SK-N-SH treated with all-trans-retinoic acid at 6 μM for 48 hours (cell line): Measurements from ENCODE around the gene UPK1B.

Experiments
- ATAC-seq: fragments of 200-7000 bp; cut with Tn5 transposase; 3 replicates; pipeline ENCODE4 v1.9.1; 2020; ENCODE audit warnings: mild to moderate bottlenecking, moderate library complexity
- ARNTL ChIP-seq: fragments of 450-650 bp; formaldehyde crosslinking; IDR thresholded peaks from 2 replicates; pipeline ENCODE4 v1.5.0; 2020; ENCODE audit warnings: low read depth, mild to moderate bottlenecking, moderate library complexity, borderline replicate concordance
- BACH2 ChIP-seq: fragments of 250-450 bp; sonication (Bioruptor Pico); IDR thresholded peaks from 2 replicates; pipeline ENCODE4 v1.9.0; 2021; ENCODE audit warnings: mild to moderate bottlenecking, borderline replicate concordance
- CSDC2 ChIP-seq: fragments of 250-450 bp; sonication (Bioruptor Pico); IDR thresholded peaks from 2 replicates; pipeline ENCODE4 v1.5.0; 2020; ENCODE audit warnings: mild to moderate bottlenecking, moderate library complexity
- CSRNP3 ChIP-seq: fragments of 250-450 bp; sonication (Bioruptor Pico); IDR thresholded peaks from 2 replicates; pipeline ENCODE4 v1.5.1; 2021; ENCODE audit warnings: mild to moderate bottlenecking, moderate library complexity
- ESRRG ChIP-seq: fragments of 250-450 bp; sonication (Bioruptor Pico); IDR thresholded peaks from 2 replicates; pipeline ENCODE4 v1.6.1; 2021; ENCODE audit warnings: mild to moderate bottlenecking
- GLIS3 ChIP-seq: fragments of 250-450 bp; sonication (Bioruptor Pico); IDR thresholded peaks from 2 replicates; pipeline ENCODE4 v1.5.0; 2020; ENCODE audit warnings: mild to moderate bottlenecking, moderate library complexity
- OSR1 ChIP-seq: fragments of 250-450 bp; sonication (Bioruptor Pico); IDR thresholded peaks from 2 replicates; pipeline ENCODE4 v1.8.0; 2022; ENCODE audit warnings: moderate library complexity, mild to moderate bottlenecking, inconsistent platforms
- PPARA ChIP-seq: fragments of 250-450 bp; sonication (Bioruptor Pico); IDR thresholded peaks from 2 replicates; pipeline ENCODE4 v1.5.0; 2020; ENCODE audit warnings: mild to moderate bottlenecking, borderline replicate concordance
- RARB ChIP-seq: fragments of 250-450 bp; sonication (Bioruptor Pico); IDR thresholded peaks from 2 replicates; pipeline ENCODE4 v1.8.0; 2021; ENCODE audit warnings: mild to moderate bottlenecking, moderate library complexity
- SNAI2 ChIP-seq: fragments of 250-450 bp; sonication (Bioruptor Pico); IDR thresholded peaks from 2 replicates; pipeline ENCODE4 v1.5.0; 2020; ENCODE audit warnings: mild to moderate bottlenecking, moderate library complexity
- TCF4 ChIP-seq: fragments of 250-450 bp; sonication (Bioruptor Pico); IDR thresholded peaks from 2 replicates; pipeline ENCODE4 v1.8.0; 2021; ENCODE audit warnings: mild to moderate bottlenecking, moderate library complexity, borderline replicate concordance
- TOX ChIP-seq: fragments of 250-450 bp; sonication (Bioruptor Pico); IDR thresholded peaks from 2 replicates; pipeline ENCODE4 v1.8.0; 2021; ENCODE audit warnings: mild to moderate bottlenecking, moderate library complexity, borderline replicate concordance
- TSHZ2 ChIP-seq: fragments of 250-450 bp; sonication (Bioruptor Pico); IDR thresholded peaks from 2 replicates; pipeline ENCODE4 v1.5.0; 2020; ENCODE audit warnings: mild to moderate bottlenecking, moderate library complexity
- ZC3H10 ChIP-seq: fragments of 250-450 bp; sonication (Bioruptor Pico); IDR thresholded peaks from 2 replicates; pipeline ENCODE4 v1.5.1; 2021; ENCODE audit warnings: mild to moderate bottlenecking, moderate library complexity
- ZFP3 ChIP-seq: fragments of 250-450 bp; sonication (Bioruptor Pico); IDR thresholded peaks from 2 replicates; pipeline ENCODE4 v1.5.0; 2020; ENCODE audit warnings: mild to moderate bottlenecking, moderate library complexity
- ZFP30 ChIP-seq: fragments of 450-650 bp; formaldehyde crosslinking; IDR thresholded peaks from 2 replicates; pipeline ENCODE4 v1.5.0; 2022; ENCODE audit warnings: mild to moderate bottlenecking, moderate library complexity
- ZNF565 ChIP-seq: fragments of 450-650 bp; formaldehyde crosslinking; conservative IDR thresholded peaks from 2 replicates; pipeline ENCODE4 v1.5.0; 2020; ENCODE audit warnings: low read depth, mild to moderate bottlenecking, moderate library complexity
- ZNF70 ChIP-seq: fragments of 450-650 bp; formaldehyde crosslinking; IDR thresholded peaks from 2 replicates; pipeline ENCODE4 v1.5.0; 2020; ENCODE audit warnings: mild to moderate bottlenecking, moderate library complexity
- ZNF8 ChIP-seq: fragments of 450-650 bp; formaldehyde crosslinking; IDR thresholded peaks from 2 replicates; pipeline ENCODE4 v1.5.0; 2020; ENCODE audit warnings: mild to moderate bottlenecking, moderate library complexity
- TF ChIP-seq, protein P1 (sequence below): fragments of 250-450 bp; sonication (Bioruptor Pico); IDR thresholded peaks from 2 replicates; pipeline ENCODE4 v1.8.0; 2020; ENCODE audit warnings: mild to moderate bottlenecking, moderate library complexity, borderline replicate concordance
- TF ChIP-seq, protein P2 (sequence below): fragments of 250-450 bp; sonication (Bioruptor Pico); IDR thresholded peaks from 2 replicates; pipeline ENCODE4 v1.8.0; 2021; ENCODE audit warnings: low read depth, mild to moderate bottlenecking, moderate library complexity, borderline replicate concordance
- TF ChIP-seq, protein P3 (sequence below): fragments of 250-450 bp; sonication (Bioruptor Pico); IDR thresholded peaks from 2 replicates; pipeline ENCODE4 v1.5.1; 2020; ENCODE audit warnings: low read depth, mild to moderate bottlenecking, moderate library complexity

Gene UPK1B

GRCh38 chr3:119220198-119220597 lies 46.8 kb downstream of the UPK1B start:
- ATAC-seq = no peak
- TF ChIP-seq, protein P1, sequence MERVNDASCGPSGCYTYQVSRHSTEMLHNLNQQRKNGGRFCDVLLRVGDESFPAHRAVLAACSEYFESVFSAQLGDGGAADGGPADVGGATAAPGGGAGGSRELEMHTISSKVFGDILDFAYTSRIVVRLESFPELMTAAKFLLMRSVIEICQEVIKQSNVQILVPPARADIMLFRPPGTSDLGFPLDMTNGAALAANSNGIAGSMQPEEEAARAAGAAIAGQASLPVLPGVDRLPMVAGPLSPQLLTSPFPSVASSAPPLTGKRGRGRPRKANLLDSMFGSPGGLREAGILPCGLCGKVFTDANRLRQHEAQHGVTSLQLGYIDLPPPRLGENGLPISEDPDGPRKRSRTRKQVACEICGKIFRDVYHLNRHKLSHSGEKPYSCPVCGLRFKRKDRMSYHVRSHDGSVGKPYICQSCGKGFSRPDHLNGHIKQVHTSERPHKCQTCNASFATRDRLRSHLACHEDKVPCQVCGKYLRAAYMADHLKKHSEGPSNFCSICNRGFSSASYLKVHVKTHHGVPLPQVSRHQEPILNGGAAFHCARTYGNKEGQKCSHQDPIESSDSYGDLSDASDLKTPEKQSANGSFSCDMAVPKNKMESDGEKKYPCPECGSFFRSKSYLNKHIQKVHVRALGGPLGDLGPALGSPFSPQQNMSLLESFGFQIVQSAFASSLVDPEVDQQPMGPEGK = no peak
- TF ChIP-seq TOX (CRISPR knock-in tag) (no peak), PPARA (no peak), ZNF70 (CRISPR knock-in tag) (no peak), BACH2 (CRISPR knock-in tag) (no peak), ESRRG (no peak), CSDC2 (CRISPR knock-in tag) (no peak), TCF4 (CRISPR knock-in tag) (no peak), ZC3H10 (CRISPR knock-in tag) (no peak)

- ATAC-seq = no peak
These were observed 47.7 kb downstream of the UPK1B start for GRCh38 chr3:119220970-119221667.

More at GRCh38 chr3:119220970-119221667, 47.7 kb downstream of the UPK1B start:
- TF ChIP-seq, protein P2, sequence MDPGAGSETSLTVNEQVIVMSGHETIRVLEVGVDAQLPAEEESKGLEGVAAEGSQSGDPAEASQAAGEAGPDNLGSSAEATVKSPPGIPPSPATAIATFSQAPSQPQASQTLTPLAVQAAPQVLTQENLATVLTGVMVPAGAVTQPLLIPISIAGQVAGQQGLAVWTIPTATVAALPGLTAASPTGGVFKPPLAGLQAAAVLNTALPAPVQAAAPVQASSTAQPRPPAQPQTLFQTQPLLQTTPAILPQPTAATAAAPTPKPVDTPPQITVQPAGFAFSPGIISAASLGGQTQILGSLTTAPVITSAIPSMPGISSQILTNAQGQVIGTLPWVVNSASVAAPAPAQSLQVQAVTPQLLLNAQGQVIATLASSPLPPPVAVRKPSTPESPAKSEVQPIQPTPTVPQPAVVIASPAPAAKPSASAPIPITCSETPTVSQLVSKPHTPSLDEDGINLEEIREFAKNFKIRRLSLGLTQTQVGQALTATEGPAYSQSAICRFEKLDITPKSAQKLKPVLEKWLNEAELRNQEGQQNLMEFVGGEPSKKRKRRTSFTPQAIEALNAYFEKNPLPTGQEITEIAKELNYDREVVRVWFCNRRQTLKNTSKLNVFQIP (CRISPR knock-in tag) = no peak
- no peak for TF ChIP-seq ZNF70 (CRISPR knock-in tag)
- TF ChIP-seq, protein P1 = no peak
- TF ChIP-seq ZC3H10 (CRISPR knock-in tag) = no peak
- no peak for TF ChIP-seq TOX (CRISPR knock-in tag)
- no peak for TF ChIP-seq GLIS3 (CRISPR knock-in tag)
- no peak for TF ChIP-seq CSRNP3
- no peak for TF ChIP-seq ARNTL
- no peak for TF ChIP-seq TSHZ2
- no peak for TF ChIP-seq TCF4 (CRISPR knock-in tag)
- no peak for TF ChIP-seq ZFP30 (CRISPR knock-in tag)
- TF ChIP-seq ZFP3 (CRISPR knock-in tag) = no peak
- no peak for TF ChIP-seq ZNF565 (CRISPR knock-in tag)
- no peak for TF ChIP-seq SNAI2 (CRISPR knock-in tag)
- no peak for TF ChIP-seq OSR1
- no peak for TF ChIP-seq ZNF8
- TF ChIP-seq, protein P3, sequence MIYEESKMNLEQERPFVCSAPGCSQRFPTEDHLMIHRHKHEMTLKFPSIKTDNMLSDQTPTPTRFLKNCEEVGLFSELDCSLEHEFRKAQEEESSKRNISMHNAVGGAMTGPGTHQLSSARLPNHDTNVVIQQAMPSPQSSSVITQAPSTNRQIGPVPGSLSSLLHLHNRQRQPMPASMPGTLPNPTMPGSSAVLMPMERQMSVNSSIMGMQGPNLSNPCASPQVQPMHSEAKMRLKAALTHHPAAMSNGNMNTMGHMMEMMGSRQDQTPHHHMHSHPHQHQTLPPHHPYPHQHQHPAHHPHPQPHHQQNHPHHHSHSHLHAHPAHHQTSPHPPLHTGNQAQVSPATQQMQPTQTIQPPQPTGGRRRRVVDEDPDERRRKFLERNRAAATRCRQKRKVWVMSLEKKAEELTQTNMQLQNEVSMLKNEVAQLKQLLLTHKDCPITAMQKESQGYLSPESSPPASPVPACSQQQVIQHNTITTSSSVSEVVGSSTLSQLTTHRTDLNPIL = no peak
- no peak for TF ChIP-seq BACH2 (CRISPR knock-in tag)
- TF ChIP-seq RARB (CRISPR knock-in tag) = no peak
